CD4-positive, alpha-beta T cell treated with Interleukin-6 for 4 hours (primary cell): ENCODE data around the gene APBA1.

Source experiments
- DNase-seq: peaks from one replicate; pipeline ENCODE4 v3.0.0-alpha.2; 2020; ENCODE audit warnings: mixed read lengths

APBA1 gene

DNA sequence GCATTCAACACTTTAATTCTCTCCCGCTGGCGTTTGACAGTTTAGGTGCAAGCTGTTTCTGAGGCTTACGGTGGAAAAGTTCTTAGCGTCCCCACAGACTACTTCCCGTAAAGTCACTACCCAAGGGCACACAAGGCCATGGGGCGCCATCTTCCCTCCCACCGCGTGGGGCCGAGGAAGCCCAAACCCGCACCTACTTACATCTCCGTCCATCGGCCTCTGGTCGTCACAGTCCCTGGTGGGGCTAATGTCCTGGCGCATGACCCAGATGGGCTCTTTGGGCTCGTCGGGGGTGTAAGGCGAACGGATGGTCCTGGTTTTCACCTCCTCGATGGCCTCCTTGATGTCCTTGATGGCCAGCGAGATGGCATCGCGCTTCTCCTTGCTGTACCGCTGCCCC, 156.4 kb downstream of the APBA1 start:
- no peak for DNase-seq

GRCh38 chr9:69513141-69513820, 158.9 kb downstream of the APBA1 start:
- no peak for DNase-seq

DNA sequence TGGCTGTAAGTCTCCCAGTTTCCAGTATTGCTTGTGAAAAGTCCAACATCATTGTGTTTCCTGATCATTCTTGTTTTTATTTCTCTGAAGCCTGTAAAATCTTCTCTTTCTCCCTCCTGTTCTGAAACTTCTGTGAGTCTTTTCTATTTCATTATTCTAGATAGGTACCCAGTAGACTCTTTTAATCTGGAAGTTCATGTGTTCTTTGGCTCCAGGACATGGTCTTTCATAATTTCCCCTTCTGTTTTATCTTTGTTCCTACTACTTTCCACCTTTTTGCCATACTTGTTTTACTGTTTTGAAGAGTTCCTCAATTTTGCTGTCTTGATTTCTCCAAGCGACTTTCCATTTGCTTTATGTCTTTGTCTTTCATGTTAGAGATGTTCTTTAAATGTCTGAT, 168.1 kb downstream of the APBA1 start:
- no peak for DNase-seq

- DNase-seq: no peak
Measured at GRCh38 chr9:69502671-69503301, 169.4 kb downstream of the APBA1 start.

GRCh38 chr9:69500896-69501295, 171.3 kb downstream of the APBA1 start:
- DNase-seq: no peak

DNA sequence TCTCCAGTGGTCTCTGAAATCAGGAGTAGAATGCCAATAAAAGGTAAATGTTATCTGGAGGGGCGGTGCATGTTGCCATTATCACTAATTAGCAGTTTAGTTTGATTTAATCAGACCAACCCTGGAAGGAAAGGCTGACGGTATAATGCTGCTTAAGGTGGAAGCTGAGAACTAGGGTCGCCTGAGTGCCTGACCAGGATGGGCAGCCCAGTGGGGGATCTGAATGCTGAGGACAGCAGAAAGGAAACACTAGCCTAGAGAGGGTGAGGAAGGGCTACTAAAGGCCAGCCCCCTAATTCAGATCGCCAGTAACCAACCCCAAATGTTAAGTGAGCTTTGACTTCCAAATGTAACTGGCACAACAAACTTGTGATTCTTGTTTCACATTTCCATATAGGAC, 172.2 kb downstream of the APBA1 start:
- DNase-seq: no peak

DNA sequence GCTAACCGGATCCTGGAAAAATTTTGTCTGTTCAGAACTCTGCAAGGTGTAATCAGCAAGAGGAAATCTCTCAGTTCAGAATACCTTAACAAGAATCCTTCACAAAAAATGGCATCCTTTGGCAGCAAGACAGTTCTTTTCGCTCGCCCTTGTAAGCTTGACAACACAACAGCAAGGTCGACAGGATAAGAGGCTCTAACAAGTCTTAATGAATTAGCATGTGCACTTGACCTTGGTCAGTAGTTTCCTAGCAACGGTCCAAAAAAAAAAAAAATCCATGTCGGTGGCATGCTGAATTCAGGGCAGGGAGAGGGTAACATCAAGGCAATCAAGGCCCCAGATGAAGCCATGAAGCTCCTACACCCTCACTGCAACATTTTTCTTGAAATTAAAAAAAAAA, 172.8 kb downstream of the APBA1 start:
- no peak for DNase-seq

- DNase-seq: no peak
Measured at GRCh38 chr9:69498470-69498869, 173.7 kb downstream of the APBA1 start.

DNA sequence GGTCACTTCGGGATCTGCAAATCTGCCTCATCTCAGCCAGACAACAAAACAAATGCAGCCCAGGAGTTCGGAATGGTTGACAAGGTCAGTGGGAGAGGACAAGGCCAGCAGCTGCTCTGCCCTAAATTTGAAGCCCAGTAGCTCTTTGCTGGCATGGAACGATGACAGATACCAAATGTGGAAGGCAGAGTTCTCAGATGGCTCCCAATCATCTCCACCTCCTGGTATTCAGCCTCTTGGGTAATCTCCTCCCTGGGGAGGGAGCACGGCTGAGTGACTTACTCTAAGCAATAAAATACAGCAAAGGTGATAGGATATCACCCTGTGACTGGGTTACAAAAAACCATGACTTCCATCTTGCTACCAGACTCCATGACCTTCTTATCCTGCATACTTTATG, 174.4 kb downstream of the APBA1 start:
- DNase-seq: no peak

- no peak for DNase-seq
Measured at GRCh38 chr9:69496846-69497450, 175.2 kb downstream of the APBA1 start.

DNA sequence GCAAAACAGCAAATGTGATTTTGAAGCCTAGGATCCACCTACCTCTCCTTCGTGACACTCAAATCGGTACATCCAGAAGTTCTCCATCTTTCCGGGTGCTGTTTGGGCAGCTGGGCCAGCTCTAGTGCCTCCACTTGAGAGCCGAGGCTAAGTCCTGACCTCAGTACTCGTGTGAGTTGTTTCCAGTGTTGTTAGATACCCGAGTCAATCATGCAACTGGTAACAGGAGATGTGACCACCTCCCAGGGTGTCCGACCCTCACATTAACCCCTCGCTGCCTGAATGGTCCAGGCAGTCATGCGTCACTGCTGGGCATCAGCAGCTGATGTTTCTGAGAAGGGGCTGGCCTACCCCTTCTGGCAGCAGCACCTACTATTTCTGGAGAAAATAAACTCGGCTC, 176.9 kb downstream of the APBA1 start:
- no peak for DNase-seq

DNA sequence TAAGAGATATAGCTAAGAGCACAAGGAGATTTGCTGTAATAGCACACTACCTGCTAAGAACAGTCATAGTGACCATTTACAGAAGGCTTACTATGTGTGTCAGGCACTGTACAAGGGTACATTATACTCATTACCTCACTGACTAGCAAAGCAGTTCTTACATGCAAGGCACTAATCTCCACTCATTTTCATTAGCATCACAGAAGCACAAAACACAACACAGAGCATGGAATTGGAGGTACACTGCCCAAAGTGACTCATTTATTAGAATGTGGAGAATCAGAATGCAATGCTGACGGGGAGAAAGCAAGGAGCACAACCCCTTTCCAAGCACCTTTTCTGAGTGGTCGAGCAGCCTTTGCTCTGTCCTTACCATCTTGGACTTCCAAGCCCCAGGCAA, 177.4 kb downstream of the APBA1 start:
- DNase-seq: no peak

DNA sequence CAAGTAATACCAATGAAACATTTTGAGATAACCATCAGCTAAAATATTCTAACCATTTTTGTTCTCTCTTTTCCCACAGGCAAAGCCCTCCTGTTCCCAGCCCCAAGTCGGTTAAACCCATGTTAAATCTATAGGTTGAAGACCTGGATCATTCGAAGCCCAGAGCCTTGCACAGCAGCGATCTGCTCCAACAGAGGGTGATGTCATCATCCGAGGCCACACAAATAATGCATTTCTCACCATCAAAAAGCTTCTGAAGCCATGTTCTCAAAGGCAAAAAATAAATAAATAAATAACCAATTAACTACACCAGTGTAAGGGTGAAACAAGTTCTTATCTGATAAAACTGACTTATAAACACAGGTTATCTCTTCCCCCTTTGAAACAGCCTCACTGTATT, 178.0 kb downstream of the APBA1 start:
- DNase-seq: no peak

GRCh38 chr9:69486498-69486897, 185.7 kb downstream of the APBA1 start:
- DNase-seq: no peak

DNA sequence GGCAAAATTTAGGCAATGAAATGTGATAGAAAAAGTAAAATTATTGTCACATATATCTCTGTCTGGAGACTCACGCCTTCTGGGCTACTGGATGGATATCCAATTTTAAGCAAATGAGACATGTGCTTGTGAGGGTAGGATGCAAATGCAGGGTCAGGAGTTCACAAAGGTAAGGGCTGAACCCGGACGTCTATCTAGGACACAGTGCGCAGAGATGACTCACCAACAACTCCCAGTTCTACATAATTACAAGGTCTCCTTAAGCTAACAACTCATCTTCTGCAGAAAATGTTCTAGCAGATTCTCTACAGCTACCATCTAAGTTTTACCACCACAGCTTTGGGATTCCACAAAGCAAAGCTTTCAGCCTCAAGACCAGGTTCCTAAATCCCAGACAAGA, 186.7 kb downstream of the APBA1 start:
- DNase-seq: peak; percentile 4

GRCh38 chr9:69483886-69484422, 188.2 kb downstream of the APBA1 start:
- no peak for DNase-seq

DNA sequence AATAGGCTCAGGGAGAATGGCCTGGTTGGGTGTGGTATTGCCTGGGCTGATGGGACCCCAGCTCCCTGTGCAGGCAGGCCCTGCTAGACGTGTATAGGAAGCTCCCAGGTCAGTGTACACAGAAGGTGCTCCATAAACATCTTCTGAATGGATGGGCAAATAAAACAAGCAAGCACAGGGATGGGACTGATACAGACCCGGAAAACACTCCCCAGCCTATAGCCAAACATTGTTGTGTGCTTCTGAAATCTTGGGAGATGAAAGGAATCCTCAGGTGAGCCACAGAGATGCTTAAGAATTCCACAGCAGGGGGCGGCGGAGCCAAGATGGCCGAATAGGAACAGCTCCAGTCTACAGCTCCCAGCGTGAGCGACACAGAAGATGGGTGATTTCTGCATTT, 195.4 kb downstream of the APBA1 start:
- DNase-seq: no peak

DNA sequence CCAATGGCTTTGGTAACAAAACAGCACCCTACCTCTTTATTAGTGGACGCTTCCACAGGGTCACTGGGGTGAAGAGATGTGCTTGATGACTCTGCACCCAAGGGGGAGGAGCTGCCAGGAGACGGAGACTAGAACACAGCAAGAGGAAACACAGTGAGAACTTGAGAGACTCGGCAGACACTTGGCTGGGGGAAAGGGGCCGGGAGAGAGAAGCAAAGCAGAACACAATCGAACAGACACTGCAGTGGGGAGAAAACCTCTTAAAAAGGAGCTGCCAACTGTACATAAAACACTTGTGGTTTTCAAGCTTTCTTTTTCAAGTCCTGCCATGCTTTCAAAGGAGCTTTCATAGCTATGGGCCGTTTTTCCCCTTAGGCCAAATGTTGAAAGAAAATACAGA, 196.2 kb downstream of the APBA1 start:
- peak; percentile 16 for DNase-seq

DNA sequence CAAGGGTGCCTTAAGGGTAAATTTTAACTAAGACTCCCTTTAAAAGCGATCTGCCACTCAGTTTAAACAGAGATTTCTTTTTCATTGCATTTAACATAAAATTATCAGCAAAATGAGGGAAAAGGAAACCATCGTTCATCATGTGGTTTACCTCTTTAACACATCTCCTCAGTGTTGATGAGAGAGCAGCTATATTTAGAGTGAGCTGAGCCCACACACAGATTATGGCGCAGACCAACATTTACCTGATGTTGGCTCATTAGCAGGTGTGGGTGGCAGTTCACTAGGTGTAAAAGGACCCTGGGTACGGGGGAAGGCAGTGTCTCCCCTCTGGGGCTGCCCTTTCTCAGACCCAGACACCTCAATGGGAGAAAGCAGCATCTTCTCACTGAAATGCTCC, 197.3 kb downstream of the APBA1 start:
- DNase-seq: no peak

GRCh38 chr9:69472101-69472620, 200.0 kb downstream of the APBA1 start:
- DNase-seq: no peak

GRCh38 chr9:69471433-69471832, 200.7 kb downstream of the APBA1 start:
- no peak for DNase-seq

DNA sequence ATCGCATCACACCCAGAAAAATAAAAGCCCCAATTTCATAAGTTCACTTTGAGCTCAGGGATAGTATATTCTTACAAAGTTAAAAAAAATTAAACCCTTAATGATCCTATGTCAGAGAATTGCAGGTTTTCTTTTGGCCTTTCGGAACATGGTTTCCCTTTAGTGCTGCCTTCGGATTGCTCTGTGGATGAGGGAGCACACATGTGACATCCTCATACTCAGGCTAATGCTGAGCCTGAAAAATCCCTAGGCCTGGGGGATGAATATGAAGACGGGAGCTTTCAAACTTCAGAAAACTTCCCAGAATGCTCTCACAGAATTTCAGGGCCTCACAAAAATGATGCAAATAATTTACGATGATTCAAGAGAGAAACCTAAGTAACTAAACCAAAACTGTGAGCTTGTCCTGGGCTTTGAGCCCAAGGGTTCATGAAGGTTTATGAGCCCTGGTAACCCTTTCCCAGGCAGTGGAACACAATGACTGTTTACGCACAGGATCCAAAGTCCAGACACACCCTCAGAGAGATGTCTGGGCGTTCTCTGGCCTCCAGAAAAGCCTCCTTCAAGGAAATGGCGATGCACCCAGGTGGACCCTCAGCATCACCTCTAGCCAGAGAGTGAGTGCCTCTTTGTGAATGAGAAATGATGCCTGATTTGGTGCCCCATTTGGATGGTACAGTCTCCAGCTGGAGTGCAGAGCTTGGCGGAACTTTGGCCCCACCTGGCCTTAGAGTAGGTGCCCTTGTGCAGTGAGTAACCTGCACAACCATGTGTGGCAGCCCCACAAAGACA, 201.8 kb downstream of the APBA1 start:
- no peak for DNase-seq

- no peak for DNase-seq
Measured at GRCh38 chr9:69469136-69469535, 203.0 kb downstream of the APBA1 start.
